Tibial nerve (tissue), 4 donors: Measurements from ENCODE around the gene ZNF747. TPM values are rescaled to one million over a fixed set of nuclear protein-coding genes. Genes with fewer than 3 reads are reported as not detected.

ENCODE experiments used
- DNase-seq, 2 donors: peaks; one replicate each; pipeline ENCODE4 v3.0.0-alpha.2; 2019; ENCODE audit warnings: low spot score in 2 of 2
- H3K27ac ChIP-seq, 4 donors: fragments of 200-600 bp; sonication (generic) in 3 of 4; one replicate each; pipeline ENCODE4 v1.5.1; 2017 to 2019; ENCODE audit warnings: mild to moderate bottlenecking in 1 of 4
- H3K27me3 ChIP-seq, 2 donors: fragments of 200-600 bp; sonication (generic) in 1 of 2; one replicate each; pipeline versions ENCODE4 v1.5.1 to v1.6.0; 2017 to 2019
- H3K36me3 ChIP-seq, 3 donors: fragments of 200-600 bp; sonication (generic); one replicate each; pipeline ENCODE4 v1.5.1; 2018 to 2019
- H3K4me1 ChIP-seq, 4 donors: fragments of 200-600 bp; sonication (generic) in 3 of 4; one replicate each; pipeline ENCODE4 v1.5.1; 2017 to 2019
- H3K4me3 ChIP-seq, 4 donors: fragments of 200-600 bp; sonication (generic) in 3 of 4; one replicate each; pipeline ENCODE4 v1.5.1; 2017 to 2019; ENCODE audit warnings: mild to moderate bottlenecking in 1 of 4, moderate library complexity in 1 of 4
- H3K9me3 ChIP-seq, 4 donors: fragments of 200-600 bp; sonication (generic) in 3 of 4; one replicate each; pipeline ENCODE4 v1.5.1; 2017 to 2019
- CTCF ChIP-seq, 5 experiments: fragments of 200-600 bp in 3 of 5; fragments of 450-650 bp in 2 of 5; sonication (generic) in 3 of 5; IDR thresholded peaks; one replicate each; pipeline ENCODE4 v1.5.1; 2016 to 2019; ENCODE audit warnings: antibody characterized with exemption in 5 of 5, mild to moderate bottlenecking in 3 of 5, moderate library complexity in 2 of 5
- EP300 ChIP-seq, 2 donors: sonication (generic); formaldehyde crosslinking; IDR thresholded peaks; one replicate each; pipeline ENCODE4 v1.6.1; 2017; ENCODE audit warnings: antibody characterized with exemption in 2 of 2, mild to moderate bottlenecking in 1 of 2
- POLR2A ChIP-seq, 2 donors: fragments of 450-650 bp; IDR thresholded peaks; one replicate each; pipeline ENCODE4 v1.6.1; 2017; ENCODE audit warnings: antibody characterized with exemption in 2 of 2, mild to moderate bottlenecking in 2 of 2, moderate library complexity in 2 of 2
- WGBS, 2 donors: methylation state at CpG; one replicate each; pipeline ENCODE4 v1.1.5; 2018; 5-methylcytosine and 5-hydroxymethylcytosine counted together
- total RNA-seq, 4 donors: library from RNA; depleted of rRNA; stranded (reverse); fragments of >200 nt; gene quantifications; one replicate each; pipeline ENCODE4 v1.1.0, GENCODE V29; 2016

Gene ZNF747
- total RNA-seq, 4 donors from 2014 or later = 17.4 to 22.2 (median 19.6) TPM

- no peaks in the 10 kb centered on the region for H3K27me3 ChIP-seq
- no peaks in the 10 kb centered on the region for H3K9me3 ChIP-seq
- no peak overlapping the region for H3K27ac ChIP-seq
- H3K36me3 ChIP-seq = no peaks in the 10 kb centered on the region
- H3K4me3 ChIP-seq = no peak overlapping the region
- WGBS, 2 donors = 82 to 95% methylated on average over 4 of the region's 4 CpGs
- no peak for DNase-seq
- no peak for TF ChIP-seq POLR2A (IDR thresholded peaks at IDR 0.05)
- no peak for TF ChIP-seq CTCF (IDR thresholded peaks at IDR 0.05)
- TF ChIP-seq EP300 (IDR thresholded peaks at IDR 0.05) = no peak
- no peaks in the 10 kb centered on the region for H3K4me1 ChIP-seq
Measured at GRCh38 chr16:30491229-30491628, 43.4 kb downstream of the ZNF747 start.

- Histone ChIP-seq H3K4me1 (no peaks in the 10 kb centered on the region), H3K9me3 (no peaks in the 10 kb centered on the region), H3K27ac (no peak overlapping the region), H3K36me3 (no peaks in the 10 kb centered on the region), H3K4me3 (no peak overlapping the region), H3K27me3 (no peaks in the 10 kb centered on the region)
- DNase-seq = no peak
- 56% methylated on average over 6 of the region's 6 CpGs for WGBS, 2 donors
- no peak for TF ChIP-seq CTCF (IDR thresholded peaks at IDR 0.05)
- TF ChIP-seq POLR2A (IDR thresholded peaks at IDR 0.05) = no peak
- no peak for TF ChIP-seq EP300 (IDR thresholded peaks at IDR 0.05)
Measured at GRCh38 chr16:30490210-30490609, 44.4 kb downstream of the ZNF747 start.

- no peak for DNase-seq
- TF ChIP-seq EP300 (IDR thresholded peaks at IDR 0.05) (no peak), POLR2A (IDR thresholded peaks at IDR 0.05) (no peak), CTCF (IDR thresholded peaks at IDR 0.05) (no peak)
- no peaks in the 10 kb centered on the region for H3K36me3 ChIP-seq
- no peaks in the 10 kb centered on the region for H3K4me1 ChIP-seq
- H3K27ac ChIP-seq = no peak overlapping the region
- no peaks in the 10 kb centered on the region for H3K9me3 ChIP-seq
- WGBS, 2 donors = 54 to 62% methylated on average over 11 of the region's 11 CpGs
- H3K27me3 ChIP-seq = no peaks in the 10 kb centered on the region
- no peak overlapping the region for H3K4me3 ChIP-seq
Measured at GRCh38 chr16:30488764-30489605, 45.7 kb downstream of the ZNF747 start.

- no peaks in the 10 kb centered on the region for H3K4me1 ChIP-seq
- H3K4me3 ChIP-seq = no peak overlapping the region
- H3K27ac ChIP-seq = no peak overlapping the region
- no peak for DNase-seq
- WGBS, 2 donors = 78 to 85% methylated on average over 7 of the region's 7 CpGs
- H3K27me3 ChIP-seq = no peaks in the 10 kb centered on the region
- no peaks in the 10 kb centered on the region for H3K9me3 ChIP-seq
- no peaks in the 10 kb centered on the region for H3K36me3 ChIP-seq
- no peak for TF ChIP-seq EP300 (IDR thresholded peaks at IDR 0.05)
- TF ChIP-seq POLR2A (IDR thresholded peaks at IDR 0.05) = no peak
- no peak for TF ChIP-seq CTCF (IDR thresholded peaks at IDR 0.05)
Measured at GRCh38 chr16:30485818-30486436, 48.7 kb downstream of the ZNF747 start.

GRCh38 chr16:30484887-30485286 lies 49.8 kb downstream of the ZNF747 start:
- H3K27me3 ChIP-seq = no peaks in the 10 kb centered on the region
- H3K9me3 ChIP-seq = no peaks in the 10 kb centered on the region
- H3K4me1 ChIP-seq = no peaks in the 10 kb centered on the region
- no peaks in the 10 kb centered on the region for H3K36me3 ChIP-seq
- H3K27ac ChIP-seq = no peak overlapping the region
- no peak for TF ChIP-seq POLR2A (IDR thresholded peaks at IDR 0.05)
- no peak for TF ChIP-seq CTCF (IDR thresholded peaks at IDR 0.05)
- TF ChIP-seq EP300 (IDR thresholded peaks at IDR 0.05) = no peak
- no peak overlapping the region for H3K4me3 ChIP-seq
- no peak for DNase-seq
